HEK293T (cell line): ENCODE measurements around the gene ASPSCR1.

Source experiments
- ARNT ChIP-seq: fragments of 450-650 bp; IDR thresholded peaks from 2 replicates; pipeline ENCODE4 v1.6.1; 2017; ENCODE audit warnings: mild to moderate bottlenecking
- BHLHE40 ChIP-seq: fragments of 450-650 bp; IDR thresholded peaks from 2 replicates; pipeline ENCODE4 v1.6.1; 2016; ENCODE audit warnings: mild to moderate bottlenecking, moderate library complexity, borderline replicate concordance
- CTBP1 ChIP-seq: fragments of 450-650 bp; IDR thresholded peaks from 2 replicates; pipeline ENCODE4 v1.6.1; 2016; ENCODE audit warnings: borderline replicate concordance
- ELF4 ChIP-seq: fragments of 450-650 bp; IDR thresholded peaks from 2 replicates; pipeline ENCODE4 v1.6.1; 2017; ENCODE audit warnings: antibody characterized with exemption
- FOXA1 ChIP-seq: fragments of 450-650 bp; IDR thresholded peaks from 2 replicates; pipeline ENCODE4 v1.6.1; 2016; ENCODE audit warnings: mild to moderate bottlenecking
- FOXM1 ChIP-seq: fragments of 450-650 bp; IDR thresholded peaks from 2 replicates; pipeline ENCODE4 v1.6.1; 2017; ENCODE audit warnings: mild to moderate bottlenecking, borderline replicate concordance
- HDGF ChIP-seq: fragments of 450-650 bp; IDR thresholded peaks from 2 replicates; pipeline ENCODE4 v1.6.1; 2017; ENCODE audit warnings: antibody characterized with exemption, borderline replicate concordance
- NFRKB ChIP-seq: fragments of 450-650 bp; IDR thresholded peaks from 2 replicates; pipeline ENCODE4 v1.6.1; 2016; ENCODE audit warnings: mild to moderate bottlenecking, moderate library complexity
- SP1 ChIP-seq: fragments of 450-650 bp; IDR thresholded peaks from 2 replicates; pipeline ENCODE4 v1.6.1; 2017
- SUZ12 ChIP-seq: fragments of 450-650 bp; IDR thresholded peaks from 2 replicates; pipeline ENCODE4 v1.6.1; 2016; ENCODE audit warnings: mild to moderate bottlenecking
- TARDBP ChIP-seq: fragments of 450-650 bp; IDR thresholded peaks from 2 replicates; pipeline ENCODE4 v1.6.1; 2016
- ZNF384 ChIP-seq: fragments of 450-650 bp; IDR thresholded peaks from 2 replicates; pipeline ENCODE4 v1.6.1; 2016
- TF ChIP-seq, protein P1 (sequence below): fragments of 450-650 bp; IDR thresholded peaks from 2 replicates; pipeline ENCODE4 v1.6.1; 2016

DNA sequence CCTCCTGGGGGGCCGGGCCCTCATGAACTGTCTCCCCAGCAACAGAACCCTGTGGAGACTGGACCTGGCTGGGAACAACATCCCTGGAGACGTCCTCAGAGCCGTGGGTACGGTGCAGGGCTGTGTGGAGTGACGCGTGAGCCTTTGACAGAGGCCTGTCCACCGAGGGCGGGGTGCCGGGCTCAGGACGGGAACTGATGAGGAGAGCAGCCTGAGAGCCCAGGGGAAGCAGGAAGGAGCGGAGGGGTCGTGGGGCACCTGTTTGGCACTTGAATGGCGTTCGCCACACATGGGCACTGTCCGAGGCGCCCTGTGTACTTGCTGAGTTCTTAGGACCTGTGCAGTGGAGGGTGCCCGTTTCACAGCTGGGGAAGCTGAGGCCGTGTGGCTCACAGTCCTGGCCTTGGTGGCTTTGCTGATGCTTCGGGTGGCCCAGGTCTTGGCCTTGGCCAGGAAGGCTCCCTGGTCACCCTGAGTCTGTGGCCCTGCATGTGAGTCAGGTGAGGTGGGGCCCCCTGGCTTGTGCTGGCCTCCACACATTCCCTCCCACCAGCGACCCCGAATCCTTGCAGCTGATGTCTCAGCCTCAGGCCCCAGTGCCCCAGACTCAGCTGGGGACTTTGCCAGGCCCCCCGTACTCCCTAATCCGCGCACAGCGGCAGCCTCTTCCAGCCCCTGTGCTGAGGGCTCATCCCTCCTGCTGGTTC, 48.1 kb downstream of the ASPSCR1 start:
- no peak for TF ChIP-seq FOXA1
- TF ChIP-seq, protein P1, sequence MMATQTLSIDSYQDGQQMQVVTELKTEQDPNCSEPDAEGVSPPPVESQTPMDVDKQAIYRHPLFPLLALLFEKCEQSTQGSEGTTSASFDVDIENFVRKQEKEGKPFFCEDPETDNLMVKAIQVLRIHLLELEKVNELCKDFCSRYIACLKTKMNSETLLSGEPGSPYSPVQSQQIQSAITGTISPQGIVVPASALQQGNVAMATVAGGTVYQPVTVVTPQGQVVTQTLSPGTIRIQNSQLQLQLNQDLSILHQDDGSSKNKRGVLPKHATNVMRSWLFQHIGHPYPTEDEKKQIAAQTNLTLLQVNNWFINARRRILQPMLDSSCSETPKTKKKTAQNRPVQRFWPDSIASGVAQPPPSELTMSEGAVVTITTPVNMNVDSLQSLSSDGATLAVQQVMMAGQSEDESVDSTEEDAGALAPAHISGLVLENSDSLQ, result no peak
- TF ChIP-seq ZNF384, result no peak
- no peak for TF ChIP-seq FOXM1
- no peak for TF ChIP-seq NFRKB
- TF ChIP-seq HDGF, result no peak
- no peak for TF ChIP-seq BHLHE40
- no peak for TF ChIP-seq ELF4
- no peak for TF ChIP-seq SUZ12
- TF ChIP-seq TARDBP, result no peak
- TF ChIP-seq SP1, result no peak
- TF ChIP-seq ARNT, result no peak
- no peak for TF ChIP-seq CTBP1
